ENCODE data around the gene PARD3B.
A peak's percentile ranks its signal among the peaks of the same experiment; 100 is the strongest.

PARD3B gene

DNA sequence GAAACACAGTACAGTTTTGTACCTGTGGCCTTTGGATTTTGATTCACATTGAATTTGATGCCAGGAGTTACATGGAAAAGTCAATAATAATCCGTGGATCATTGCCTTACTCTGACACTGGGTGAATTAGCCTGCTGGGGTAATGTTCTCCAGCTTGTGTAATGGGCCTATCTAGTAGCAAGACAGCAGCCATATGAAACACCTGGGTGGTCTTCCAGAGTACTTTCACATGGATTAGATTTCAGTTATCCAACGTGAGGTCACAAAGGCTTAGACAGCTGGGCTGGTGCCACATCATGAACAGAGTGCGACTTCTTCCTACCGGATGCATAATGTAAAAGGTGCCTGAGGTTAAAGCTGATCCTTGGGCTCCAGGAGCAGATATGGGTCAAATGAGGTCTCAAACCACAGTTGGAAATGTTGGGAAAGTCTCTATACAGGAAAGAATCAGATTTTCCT lies 486.8 kb downstream of the PARD3B start:
- no peaks in the 10 kb centered on the region for H3K4me1 ChIP-seq (ENCODE audit: control extremely low read depth in 1 of 4, control insufficient read depth in 4 of 4, insufficient read depth in 4 of 4, low read length in 3 of 4)
- H3K9me3 ChIP-seq (ENCODE audit: control extremely low read depth in 1 of 5, control insufficient read depth in 4 of 5, insufficient read depth in 2 of 5, low read depth in 1 of 5, low read length in 4 of 5), result peaks cover 0 to 1% (median 0%) of the 10 kb centered on the region in 5 experiments
- H3K36me3 ChIP-seq (ENCODE audit: control insufficient read depth in 4 of 4, insufficient read depth in 4 of 4, low read length in 3 of 4), result no peaks in the 10 kb centered on the region
- H3K4me3 ChIP-seq (ENCODE audit: control insufficient read depth in 1 of 7, extremely low read depth in 1 of 7, insufficient read depth in 4 of 7, low read depth in 2 of 7, low read length in 6 of 7), result no peak overlapping the region
- no peak for DNase-seq
- H3K27me3 ChIP-seq (replicated peaks in 2 of 5; ENCODE audit: control insufficient read depth in 4 of 5, insufficient read depth in 5 of 5, low read length in 4 of 5), result no peaks in the 10 kb centered on the region
- CTCF ChIA-PET, result no interaction called here
- POLR2A ChIA-PET, result no interaction called here
- H3K27ac ChIP-seq (ENCODE audit: insufficient read depth in 1 of 2, low read depth in 1 of 2, low read length in 2 of 2, poor library complexity in 1 of 2, severe bottlenecking in 2 of 2), result no peak overlapping the region
- 98% methylated on average over 3 of the region's 4 CpGs for WGBS (ENCODE audit: insufficient coverage)

DNA sequence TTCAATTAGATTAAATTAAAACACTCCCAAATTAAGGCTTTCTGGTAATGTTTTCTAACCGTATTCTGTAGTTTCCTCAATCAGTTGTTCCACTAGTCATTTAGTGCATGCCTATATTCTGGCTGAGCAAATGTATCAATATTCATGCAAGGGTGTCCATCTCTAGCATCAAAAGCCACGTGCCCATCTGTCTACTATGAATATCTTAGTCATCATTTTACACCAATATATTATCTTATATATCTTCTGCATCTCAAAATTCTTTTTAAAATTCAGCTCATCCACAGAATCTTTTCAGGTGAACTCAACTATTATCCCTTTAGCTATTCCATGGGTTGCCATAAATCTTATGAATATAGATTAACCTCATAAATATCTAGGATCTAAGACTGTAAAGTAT lies 488.2 kb downstream of the PARD3B start:
- POLR2A ChIA-PET, result no interaction called here
- CTCF ChIA-PET, result interaction anchor here (0.6 to 1.1 kb wide), 2 partner anchors 22 to 218 kb away, joined by 3 read pairs; no protein-coding TSS in a partner anchor
- 100% methylated on average over 1 of the region's 2 CpGs for WGBS (ENCODE audit: insufficient coverage)
- no peak overlapping the region for H3K27ac ChIP-seq (ENCODE audit: insufficient read depth in 1 of 2, low read depth in 1 of 2, low read length in 2 of 2, poor library complexity in 1 of 2, severe bottlenecking in 2 of 2)
- H3K4me3 ChIP-seq (ENCODE audit: control insufficient read depth in 1 of 7, extremely low read depth in 1 of 7, insufficient read depth in 4 of 7, low read depth in 2 of 7, low read length in 6 of 7), result no peak overlapping the region
- peaks cover 0 to 2% (median 0%) of the 10 kb centered on the region in 4 experiments for H3K4me1 ChIP-seq (ENCODE audit: control extremely low read depth in 1 of 4, control insufficient read depth in 4 of 4, insufficient read depth in 4 of 4, low read length in 3 of 4)
- H3K36me3 ChIP-seq (ENCODE audit: control insufficient read depth in 4 of 4, insufficient read depth in 4 of 4, low read length in 3 of 4), result no peaks in the 10 kb centered on the region
- H3K27me3 ChIP-seq (replicated peaks in 2 of 5; ENCODE audit: control insufficient read depth in 4 of 5, insufficient read depth in 5 of 5, low read length in 4 of 5), result no peaks in the 10 kb centered on the region
- H3K9me3 ChIP-seq (ENCODE audit: control extremely low read depth in 1 of 5, control insufficient read depth in 4 of 5, insufficient read depth in 2 of 5, low read depth in 1 of 5, low read length in 4 of 5), result no peaks in the 10 kb centered on the region
- DNase-seq, result no peak

DNA sequence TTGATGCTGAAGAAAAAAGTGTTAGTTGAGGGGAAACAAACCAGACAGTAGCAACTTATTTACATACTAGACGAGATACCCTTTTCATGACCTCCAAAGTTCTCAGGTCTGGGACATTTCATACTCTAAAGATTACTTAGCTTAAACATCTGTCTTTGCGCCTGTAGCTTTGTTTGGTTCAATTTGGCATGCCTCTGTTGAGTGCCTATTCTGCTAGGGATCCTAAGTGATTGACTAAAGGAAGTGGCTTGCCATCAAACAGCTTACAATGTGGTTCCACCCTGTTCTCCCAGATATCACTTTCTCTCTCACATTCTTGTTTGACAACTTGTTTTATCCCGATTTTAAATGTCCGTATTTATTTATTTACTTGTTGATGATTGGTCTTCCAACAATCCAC lies 488.8 kb downstream of the PARD3B start:
- H3K36me3 ChIP-seq (ENCODE audit: control insufficient read depth in 4 of 4, insufficient read depth in 4 of 4, low read length in 3 of 4), result no peaks in the 10 kb centered on the region
- H3K4me3 ChIP-seq (ENCODE audit: control insufficient read depth in 1 of 7, extremely low read depth in 1 of 7, insufficient read depth in 4 of 7, low read depth in 2 of 7, low read length in 6 of 7), result no peak overlapping the region
- H3K4me1 ChIP-seq (ENCODE audit: control extremely low read depth in 1 of 4, control insufficient read depth in 4 of 4, insufficient read depth in 4 of 4, low read length in 3 of 4), result peaks cover 0 to 3% (median 0%) of the 10 kb centered on the region in 4 experiments
- DNase-seq, result no peak
- no peaks in the 10 kb centered on the region for H3K9me3 ChIP-seq (ENCODE audit: control extremely low read depth in 1 of 5, control insufficient read depth in 4 of 5, insufficient read depth in 2 of 5, low read depth in 1 of 5, low read length in 4 of 5)
- CTCF ChIA-PET, result interaction anchor here (0.6 to 1.1 kb wide), 2 partner anchors 23 to 219 kb away, joined by 3 read pairs; no protein-coding TSS in a partner anchor
- H3K27me3 ChIP-seq (replicated peaks in 2 of 5; ENCODE audit: control insufficient read depth in 4 of 5, insufficient read depth in 5 of 5, low read length in 4 of 5), result no peaks in the 10 kb centered on the region
- no peak overlapping the region for H3K27ac ChIP-seq (ENCODE audit: insufficient read depth in 1 of 2, low read depth in 1 of 2, low read length in 2 of 2, poor library complexity in 1 of 2, severe bottlenecking in 2 of 2)
- 100% methylated on average over 2 of the region's 4 CpGs for WGBS (ENCODE audit: insufficient coverage)
- POLR2A ChIA-PET, result no interaction called here

GRCh38 chr2:205040323-205040722 lies 495.0 kb downstream of the PARD3B start:
- WGBS (ENCODE audit: insufficient coverage), result no CpG with 5 or more reads among the region's 1 CpG
- Histone ChIP-seq H3K9me3 (ENCODE audit: control extremely low read depth in 1 of 5, control insufficient read depth in 4 of 5, insufficient read depth in 2 of 5, low read depth in 1 of 5, low read length in 4 of 5) (no peaks in the 10 kb centered on the region), H3K4me3 (ENCODE audit: control insufficient read depth in 1 of 7, extremely low read depth in 1 of 7, insufficient read depth in 4 of 7, low read depth in 2 of 7, low read length in 6 of 7) (no peak overlapping the region), H3K27ac (ENCODE audit: insufficient read depth in 1 of 2, low read depth in 1 of 2, low read length in 2 of 2, poor library complexity in 1 of 2, severe bottlenecking in 2 of 2) (no peak overlapping the region), H3K27me3 (replicated peaks in 2 of 5; ENCODE audit: control insufficient read depth in 4 of 5, insufficient read depth in 5 of 5, low read length in 4 of 5) (no peaks in the 10 kb centered on the region), H3K36me3 (ENCODE audit: control insufficient read depth in 4 of 4, insufficient read depth in 4 of 4, low read length in 3 of 4) (no peaks in the 10 kb centered on the region), H3K4me1 (ENCODE audit: control extremely low read depth in 1 of 4, control insufficient read depth in 4 of 4, insufficient read depth in 4 of 4, low read length in 3 of 4) (peaks cover 0 to 3% (median 0%) of the 10 kb centered on the region in 4 experiments)
- no peak for DNase-seq
- ChIA-PET POLR2A (no interaction called here), CTCF (no interaction called here)

- Histone ChIP-seq H3K4me3 (ENCODE audit: control insufficient read depth in 1 of 7, extremely low read depth in 1 of 7, insufficient read depth in 4 of 7, low read depth in 2 of 7, low read length in 6 of 7) (no peak overlapping the region), H3K27me3 (replicated peaks in 2 of 5; ENCODE audit: control insufficient read depth in 4 of 5, insufficient read depth in 5 of 5, low read length in 4 of 5) (no peaks in the 10 kb centered on the region), H3K36me3 (ENCODE audit: control insufficient read depth in 4 of 4, insufficient read depth in 4 of 4, low read length in 3 of 4) (no peaks in the 10 kb centered on the region), H3K27ac (ENCODE audit: insufficient read depth in 1 of 2, low read depth in 1 of 2, low read length in 2 of 2, poor library complexity in 1 of 2, severe bottlenecking in 2 of 2) (no peak overlapping the region), H3K4me1 (ENCODE audit: control extremely low read depth in 1 of 4, control insufficient read depth in 4 of 4, insufficient read depth in 4 of 4, low read length in 3 of 4) (peaks cover 0 to 3% (median 2%) of the 10 kb centered on the region in 4 experiments), H3K9me3 (ENCODE audit: control extremely low read depth in 1 of 5, control insufficient read depth in 4 of 5, insufficient read depth in 2 of 5, low read depth in 1 of 5, low read length in 4 of 5) (no peaks in the 10 kb centered on the region)
- ChIA-PET POLR2A (interaction anchor here (0.6 kb wide), 1 partner anchor 485 kb away, joined by 7 read pairs; no protein-coding TSS in a partner anchor), CTCF (no interaction called here)
- WGBS (ENCODE audit: insufficient coverage), result 92% methylated on average over 4 of the region's 5 CpGs
- no peak for DNase-seq
These were observed 496.3 kb downstream of the PARD3B start for GRCh38 chr2:205041472-205042130.

DNA sequence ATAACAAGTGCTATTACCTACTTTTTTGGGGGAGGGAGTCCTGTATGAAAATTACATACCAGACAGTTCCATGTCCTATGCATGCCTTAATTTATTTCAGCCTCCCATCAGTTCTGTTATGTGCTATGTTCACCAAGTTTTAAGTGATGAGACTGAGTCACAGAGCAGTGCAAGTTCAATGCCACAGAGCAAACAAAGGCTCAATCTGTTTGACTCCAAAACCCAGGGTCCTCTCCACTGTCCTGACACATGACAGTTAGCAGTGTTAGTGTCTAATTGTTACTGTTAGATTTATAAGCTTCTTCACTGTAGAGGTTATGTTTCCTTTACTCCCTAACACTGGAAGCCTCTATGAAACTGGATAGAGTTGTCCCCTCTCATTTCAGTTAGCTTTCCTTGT lies 498.0 kb downstream of the PARD3B start:
- Histone ChIP-seq H3K4me3 (ENCODE audit: control insufficient read depth in 1 of 7, extremely low read depth in 1 of 7, insufficient read depth in 4 of 7, low read depth in 2 of 7, low read length in 6 of 7) (no peak overlapping the region), H3K27ac (ENCODE audit: insufficient read depth in 1 of 2, low read depth in 1 of 2, low read length in 2 of 2, poor library complexity in 1 of 2, severe bottlenecking in 2 of 2) (no peak overlapping the region), H3K9me3 (ENCODE audit: control extremely low read depth in 1 of 5, control insufficient read depth in 4 of 5, insufficient read depth in 2 of 5, low read depth in 1 of 5, low read length in 4 of 5) (no peaks in the 10 kb centered on the region), H3K4me1 (ENCODE audit: control extremely low read depth in 1 of 4, control insufficient read depth in 4 of 4, insufficient read depth in 4 of 4, low read length in 3 of 4) (peaks cover 0 to 3% (median 1%) of the 10 kb centered on the region in 4 experiments), H3K36me3 (ENCODE audit: control insufficient read depth in 4 of 4, insufficient read depth in 4 of 4, low read length in 3 of 4) (no peaks in the 10 kb centered on the region), H3K27me3 (replicated peaks in 2 of 5; ENCODE audit: control insufficient read depth in 4 of 5, insufficient read depth in 5 of 5, low read length in 4 of 5) (no peaks in the 10 kb centered on the region)
- no peak for DNase-seq
- POLR2A ChIA-PET, result no interaction called here
- CTCF ChIA-PET, result no interaction called here

DNA sequence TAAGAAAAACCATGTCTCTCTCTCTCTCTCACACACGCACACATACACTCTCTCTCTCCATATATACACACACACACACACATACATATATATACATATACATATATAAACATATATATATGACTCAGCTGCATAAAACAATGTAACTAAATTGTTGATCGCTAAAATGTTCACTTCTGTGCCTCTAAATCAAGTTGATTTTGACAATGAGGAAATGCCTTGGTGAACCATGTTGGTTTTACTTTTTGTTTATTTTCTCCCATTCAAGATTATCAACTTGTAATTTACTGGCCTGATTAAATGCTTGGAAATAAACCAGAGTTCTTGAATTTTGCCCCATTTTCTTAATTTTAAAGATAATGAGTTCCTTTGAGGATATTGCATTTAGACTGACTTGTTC lies 500.4 kb downstream of the PARD3B start:
- H3K27me3 ChIP-seq (replicated peaks in 2 of 5; ENCODE audit: control insufficient read depth in 4 of 5, insufficient read depth in 5 of 5, low read length in 4 of 5), result no peaks in the 10 kb centered on the region
- H3K27ac ChIP-seq (ENCODE audit: insufficient read depth in 1 of 2, low read depth in 1 of 2, low read length in 2 of 2, poor library complexity in 1 of 2, severe bottlenecking in 2 of 2), result no peak overlapping the region
- peaks cover 0 to 3% (median 0%) of the 10 kb centered on the region in 4 experiments for H3K4me1 ChIP-seq (ENCODE audit: control extremely low read depth in 1 of 4, control insufficient read depth in 4 of 4, insufficient read depth in 4 of 4, low read length in 3 of 4)
- WGBS (ENCODE audit: insufficient coverage), result no CpG with 5 or more reads among the region's 2 CpGs
- ChIA-PET POLR2A (no interaction called here), CTCF (no interaction called here)
- H3K4me3 ChIP-seq (ENCODE audit: control insufficient read depth in 1 of 7, extremely low read depth in 1 of 7, insufficient read depth in 4 of 7, low read depth in 2 of 7, low read length in 6 of 7), result no peak overlapping the region
- H3K36me3 ChIP-seq (ENCODE audit: control insufficient read depth in 4 of 4, insufficient read depth in 4 of 4, low read length in 3 of 4), result no peaks in the 10 kb centered on the region
- DNase-seq, result peak in 2 of 3 donors; percentile 63 to 72
- H3K9me3 ChIP-seq (ENCODE audit: control extremely low read depth in 1 of 5, control insufficient read depth in 4 of 5, insufficient read depth in 2 of 5, low read depth in 1 of 5, low read length in 4 of 5), result peaks cover 0 to 9% (median 2%) of the 10 kb centered on the region in 5 experiments
